ENCODE data around the gene PAQR8.
"Not testable (repeated sequence)": the region's sequence is repeated elsewhere in the genome, so short reads cannot be mapped to it uniquely, and the experiment has no call there.

The PAQR8 gene

GRCh38 chr6:52411911-52412310, 50.0 kb downstream of the PAQR8 start:
- DNase-seq (ENCODE audit: low read depth), result no peak

- no peak for DNase-seq (ENCODE audit: low read depth)
Observed at GRCh38 chr6:52415333-52415732, 53.4 kb downstream of the PAQR8 start.

- no peak for DNase-seq (ENCODE audit: low read depth)
Observed at GRCh38 chr6:52415917-52416628, 54.1 kb downstream of the PAQR8 start.

GRCh38 chr6:52416629-52417151, 54.7 kb downstream of the PAQR8 start:
- DNase-seq (ENCODE audit: low read depth), result peak; percentile 20

- no peak for DNase-seq (ENCODE audit: low read depth)
Observed at GRCh38 chr6:52417675-52418111, 55.7 kb downstream of the PAQR8 start.

- DNase-seq (ENCODE audit: low read depth), result no peak
Observed at GRCh38 chr6:52418606-52419005, 56.7 kb downstream of the PAQR8 start.

- DNase-seq (ENCODE audit: low read depth), result peak; percentile 98
Observed at GRCh38 chr6:52419809-52420667, 58.1 kb downstream of the PAQR8 start, which contains the start of gene EFHC1. TSS of gene EFHC1 (plus strand) at chr6:52420342. CDS start at chr6:52420411, 69 bp downstream.

GRCh38 chr6:52420668-52421358, 58.9 kb downstream of the PAQR8 start:
- no peak for DNase-seq (ENCODE audit: low read depth)

GRCh38 chr6:52422156-52422555, 60.2 kb downstream of the PAQR8 start:
- DNase-seq (ENCODE audit: low read depth), result no peak

GRCh38 chr6:52423448-52423847, 61.5 kb downstream of the PAQR8 start:
- no peak for DNase-seq (ENCODE audit: low read depth)

GRCh38 chr6:52423971-52424381, 62.0 kb downstream of the PAQR8 start:
- DNase-seq (ENCODE audit: low read depth), result no peak

GRCh38 chr6:52424513-52424912, 62.6 kb downstream of the PAQR8 start:
- DNase-seq (ENCODE audit: low read depth), result no peak

- no peak for DNase-seq (ENCODE audit: low read depth)
Observed at GRCh38 chr6:52426667-52427066, 64.7 kb downstream of the PAQR8 start.

- DNase-seq (ENCODE audit: low read depth), result not testable (repeated sequence)
Observed at GRCh38 chr6:52433294-52433693, 71.3 kb downstream of the PAQR8 start.

- no peak for DNase-seq (ENCODE audit: low read depth)
Observed at GRCh38 chr6:52435345-52435744, 73.4 kb downstream of the PAQR8 start.

GRCh38 chr6:52438926-52439325, 77.0 kb downstream of the PAQR8 start:
- DNase-seq (ENCODE audit: low read depth), result no peak

GRCh38 chr6:52454556-52454955, 92.6 kb downstream of the PAQR8 start:
- DNase-seq (ENCODE audit: low read depth), result no peak

- DNase-seq (ENCODE audit: low read depth), result no peak
Observed at GRCh38 chr6:52457096-52457495, 95.1 kb downstream of the PAQR8 start.

All from stimulated activated CD8-positive, alpha-beta memory T cell treated with anti-CD3 and anti-CD28 coated beads, Interleukin-12 subunit alpha, Interleukin-12 subunit beta, amount 100 ng/mL, for 1 hour (primary cell).